Osteocyte (in vitro differentiated cells): Measurements from ENCODE around the gene PLEKHG3. TPM values are rescaled to one million over a fixed set of nuclear protein-coding genes. Genes with fewer than 3 reads are reported as not detected.

ENCODE experiments used
- DNase-seq: peaks from one replicate; pipeline ENCODE4 v3.0.0; 2021; ENCODE audit warnings: mixed read lengths; ENCODE audit not compliant: unreplicated experiment; ENCODE audit errors: extremely low spot score
- H3K27ac Mint-ChIP-seq: one replicate; pipeline ENCODE4 v1.8.0; 2021; ENCODE audit warnings: mild to moderate bottlenecking, mixed read lengths; ENCODE audit not compliant: unreplicated experiment
- H3K27me3 Mint-ChIP-seq: one replicate; pipeline ENCODE4 v1.8.0; 2021; ENCODE audit warnings: mixed read lengths; ENCODE audit not compliant: unreplicated experiment
- H3K36me3 Mint-ChIP-seq: one replicate; pipeline ENCODE4 v1.8.0; 2021; ENCODE audit warnings: mixed read lengths; ENCODE audit not compliant: unreplicated experiment
- H3K4me1 Mint-ChIP-seq: one replicate; pipeline ENCODE4 v1.8.0; 2021; ENCODE audit warnings: mixed read lengths; ENCODE audit not compliant: unreplicated experiment
- H3K4me3 Mint-ChIP-seq: one replicate; pipeline ENCODE4 v1.8.0; 2021; ENCODE audit warnings: mild to moderate bottlenecking, moderate library complexity, mixed read lengths; ENCODE audit not compliant: unreplicated experiment
- H3K9me3 Mint-ChIP-seq: one replicate; pipeline ENCODE4 v1.8.0; 2021; ENCODE audit warnings: mixed read lengths; ENCODE audit not compliant: unreplicated experiment
- total RNA-seq: library from RNA; stranded (reverse); gene quantifications from 2 replicates; pipeline ENCODE4 v1.2.1, GENCODE V29; 2021
- TF ChIP-seq, protein P1 (sequence below): fragments of 200-600 bp; sonication (generic); IDR thresholded peaks from 2 replicates; pipeline ENCODE4 v1.5.0; 2021; ENCODE audit warnings: antibody characterized with exemption, mild to moderate bottlenecking, moderate library complexity

Gene PLEKHG3
- total RNA-seq, 1 donor from 2014 or later = 96.3 TPM

DNA sequence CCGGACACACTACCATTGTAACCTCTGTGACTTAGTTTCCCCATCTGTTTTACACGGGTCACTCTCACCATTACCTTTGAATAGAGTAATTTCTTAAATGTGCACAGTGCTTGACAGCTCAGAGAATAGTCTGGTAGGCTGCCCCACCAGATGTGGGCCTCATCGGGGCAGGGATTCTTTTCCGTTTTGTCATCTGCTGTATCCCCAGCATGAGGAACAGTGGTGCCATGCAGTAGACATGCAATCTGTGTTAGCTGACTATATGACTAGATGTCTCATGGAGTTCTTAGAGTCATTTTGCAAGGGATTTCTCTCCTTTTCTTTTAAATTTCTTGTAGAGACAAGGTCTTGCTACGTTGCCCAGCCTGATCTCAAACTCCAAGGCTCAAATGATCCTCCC, 44.9 kb upstream of the PLEKHG3 start:
- Mint-ChIP-seq H3K36me3 (no peaks in the 10 kb centered on the region), H3K27me3 (no peaks in the 10 kb centered on the region), H3K4me1 (peaks cover 23% of the 10 kb centered on the region), H3K4me3 (no peak overlapping the region), H3K27ac (no peak overlapping the region), H3K9me3 (no peaks in the 10 kb centered on the region)
- TF ChIP-seq, protein P1, sequence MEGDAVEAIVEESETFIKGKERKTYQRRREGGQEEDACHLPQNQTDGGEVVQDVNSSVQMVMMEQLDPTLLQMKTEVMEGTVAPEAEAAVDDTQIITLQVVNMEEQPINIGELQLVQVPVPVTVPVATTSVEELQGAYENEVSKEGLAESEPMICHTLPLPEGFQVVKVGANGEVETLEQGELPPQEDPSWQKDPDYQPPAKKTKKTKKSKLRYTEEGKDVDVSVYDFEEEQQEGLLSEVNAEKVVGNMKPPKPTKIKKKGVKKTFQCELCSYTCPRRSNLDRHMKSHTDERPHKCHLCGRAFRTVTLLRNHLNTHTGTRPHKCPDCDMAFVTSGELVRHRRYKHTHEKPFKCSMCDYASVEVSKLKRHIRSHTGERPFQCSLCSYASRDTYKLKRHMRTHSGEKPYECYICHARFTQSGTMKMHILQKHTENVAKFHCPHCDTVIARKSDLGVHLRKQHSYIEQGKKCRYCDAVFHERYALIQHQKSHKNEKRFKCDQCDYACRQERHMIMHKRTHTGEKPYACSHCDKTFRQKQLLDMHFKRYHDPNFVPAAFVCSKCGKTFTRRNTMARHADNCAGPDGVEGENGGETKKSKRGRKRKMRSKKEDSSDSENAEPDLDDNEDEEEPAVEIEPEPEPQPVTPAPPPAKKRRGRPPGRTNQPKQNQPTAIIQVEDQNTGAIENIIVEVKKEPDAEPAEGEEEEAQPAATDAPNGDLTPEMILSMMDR = no peak
- no peak for DNase-seq

DNA sequence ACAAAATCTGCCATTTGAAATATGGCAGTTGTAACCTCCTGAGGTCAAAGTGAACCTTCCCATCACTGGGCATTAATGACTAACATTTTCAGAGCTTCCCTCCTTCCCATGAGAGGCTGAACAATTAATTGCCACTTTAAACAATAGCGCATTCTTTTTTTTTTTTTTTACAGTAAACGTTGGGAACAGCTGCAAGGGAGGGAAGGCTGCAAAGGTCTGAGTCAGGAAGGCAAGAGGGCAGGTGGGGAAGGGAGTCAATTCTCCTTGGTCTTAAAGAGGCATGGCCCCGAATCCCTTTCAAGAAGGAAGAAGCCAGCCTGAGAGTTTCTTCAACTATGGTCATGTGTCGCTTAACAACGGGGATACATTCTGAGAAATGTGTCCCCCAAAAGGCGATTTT, 41.0 kb upstream of the PLEKHG3 start:
- peaks cover 17% of the 10 kb centered on the region for H3K4me1 Mint-ChIP-seq
- H3K27ac Mint-ChIP-seq = no peak overlapping the region
- no peak overlapping the region for H3K4me3 Mint-ChIP-seq
- TF ChIP-seq, protein P1 = no peak
- no peaks in the 10 kb centered on the region for H3K27me3 Mint-ChIP-seq
- no peak for DNase-seq
- H3K36me3 Mint-ChIP-seq = no peaks in the 10 kb centered on the region
- no peaks in the 10 kb centered on the region for H3K9me3 Mint-ChIP-seq

DNA sequence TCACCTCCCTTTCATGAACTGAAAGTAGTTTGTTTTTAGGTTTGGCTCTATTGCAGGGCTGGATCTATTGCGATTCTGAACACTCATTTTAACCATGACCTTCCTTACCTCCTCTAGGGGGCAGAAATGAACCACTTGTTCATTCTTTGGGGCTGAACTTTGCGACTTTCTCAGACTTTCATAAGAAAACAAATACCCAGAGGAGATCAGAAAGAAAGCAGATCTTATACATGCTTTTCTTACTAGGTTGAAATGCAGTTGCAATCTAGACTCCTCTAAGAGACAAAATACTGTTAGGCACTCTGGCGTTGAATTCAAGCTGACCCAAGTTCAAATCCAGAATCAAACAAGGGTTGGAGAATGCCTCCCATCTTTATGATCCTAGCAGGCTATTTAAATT, 32.6 kb upstream of the PLEKHG3 start:
- no peaks in the 10 kb centered on the region for H3K27me3 Mint-ChIP-seq
- H3K4me1 Mint-ChIP-seq = peaks cover 39% of the 10 kb centered on the region
- H3K4me3 Mint-ChIP-seq = no peak overlapping the region
- H3K27ac Mint-ChIP-seq = peak overlapping the region; percentile 42
- no peak for DNase-seq
- H3K36me3 Mint-ChIP-seq = no peaks in the 10 kb centered on the region
- H3K9me3 Mint-ChIP-seq = no peaks in the 10 kb centered on the region
- TF ChIP-seq, protein P1 = peak; percentile 78

DNA sequence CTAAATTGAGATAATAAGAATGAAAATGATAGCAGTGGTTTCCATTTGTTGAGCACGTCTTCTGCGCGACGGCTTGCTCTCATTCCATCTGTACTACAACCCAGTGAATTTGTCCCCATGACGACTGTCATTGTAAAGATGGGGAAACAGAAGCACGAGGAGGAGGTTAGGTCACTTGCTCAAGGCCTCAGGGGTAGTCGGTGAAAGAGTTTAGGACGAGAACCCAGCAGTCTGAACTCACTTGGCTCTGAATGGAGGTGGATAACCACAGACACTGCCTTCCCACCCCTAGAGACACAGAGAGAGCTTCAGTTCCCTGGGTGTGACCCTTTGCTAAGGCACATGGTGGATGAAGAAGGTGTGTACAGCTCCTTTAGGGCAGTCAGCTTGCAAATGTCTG, 30.9 kb upstream of the PLEKHG3 start:
- no peak for DNase-seq
- no peaks in the 10 kb centered on the region for H3K27me3 Mint-ChIP-seq
- TF ChIP-seq, protein P1 = no peak
- peaks cover 32% of the 10 kb centered on the region for H3K4me1 Mint-ChIP-seq
- H3K9me3 Mint-ChIP-seq = no peaks in the 10 kb centered on the region
- H3K4me3 Mint-ChIP-seq = no peak overlapping the region
- no peaks in the 10 kb centered on the region for H3K36me3 Mint-ChIP-seq
- no peak overlapping the region for H3K27ac Mint-ChIP-seq

DNA sequence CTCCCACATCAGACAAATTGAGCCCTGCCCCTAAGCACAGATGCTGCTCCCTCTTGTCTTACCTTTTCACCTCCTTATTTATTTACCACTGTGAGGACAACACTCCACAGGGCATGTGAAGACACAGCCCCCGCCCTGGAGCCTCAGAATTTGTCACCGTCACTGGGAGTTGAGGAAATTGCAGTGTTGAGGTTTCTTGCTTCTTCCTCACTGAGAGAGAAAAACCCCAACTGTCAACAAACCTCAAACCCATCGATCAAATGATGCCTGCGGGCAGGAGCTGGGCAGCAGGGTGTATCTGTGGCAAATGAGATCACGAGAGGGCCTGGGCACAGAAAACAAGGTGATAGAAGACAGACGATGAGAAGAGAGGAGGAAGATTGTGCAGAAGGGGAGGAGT, 30.5 kb upstream of the PLEKHG3 start:
- H3K36me3 Mint-ChIP-seq = no peaks in the 10 kb centered on the region
- no peaks in the 10 kb centered on the region for H3K27me3 Mint-ChIP-seq
- TF ChIP-seq, protein P1 = no peak
- H3K9me3 Mint-ChIP-seq = no peaks in the 10 kb centered on the region
- no peak overlapping the region for H3K4me3 Mint-ChIP-seq
- peaks cover 32% of the 10 kb centered on the region for H3K4me1 Mint-ChIP-seq
- H3K27ac Mint-ChIP-seq = no peak overlapping the region
- no peak for DNase-seq
